K562 (cell line): ENCODE data around the gene SDR42E2. TPM values are rescaled to one million over a fixed set of nuclear protein-coding genes. Genes with fewer than 3 reads are reported as not detected.

Experiments
- BHLHE40 ChIP-seq: IDR thresholded peaks from 2 replicates; pipeline ENCODE4 v1.6.1; 2011; ENCODE audit warnings: low read length, improper control_type of control experiment
- CBFA2T3 ChIP-seq: fragments of 450-650 bp; IDR thresholded peaks from 2 replicates; pipeline ENCODE4 v1.6.1; 2017
- CCAR2 ChIP-seq: fragments of 200-400 bp; formaldehyde crosslinking; IDR thresholded peaks from 2 replicates; pipeline ENCODE4 v1.6.1; 2017; ENCODE audit warnings: mild to moderate bottlenecking, low read depth, low read length
- CREM ChIP-seq: IDR thresholded peaks from 2 replicates; pipeline ENCODE4 v1.6.1; 2014; ENCODE audit warnings: antibody characterized with exemption, low read depth
- CTBP1 ChIP-seq: fragments of 450-650 bp; IDR thresholded peaks from 2 replicates; pipeline ENCODE4 v1.6.1; 2016; ENCODE audit warnings: borderline replicate concordance
- ETV6 ChIP-seq, 3 experiments: fragments of 150-350 bp in 1 of 3; sonication (generic) in 1 of 3; formaldehyde crosslinking in 1 of 3; IDR thresholded peaks; 2 replicates each; pipeline versions ENCODE4 v1.6.1 to v1.8.0; 2014 to 2022; ENCODE audit warnings: borderline replicate concordance in 2 of 3, low read depth in 2 of 3, antibody characterized with exemption in 1 of 3, low read length in 1 of 3, mild to moderate bottlenecking in 1 of 3, missing genetic modification reagents in 1 of 3
- HNRNPUL1 ChIP-seq: fragments of 200-400 bp; formaldehyde crosslinking; IDR thresholded peaks from 2 replicates; pipeline ENCODE4 v1.6.1; 2017; ENCODE audit warnings: low read length
- NFATC3 ChIP-seq: fragments of 450-650 bp; IDR thresholded peaks from 2 replicates; pipeline ENCODE4 v1.6.1; 2017; ENCODE audit warnings: mild to moderate bottlenecking
- PCBP1 ChIP-seq: fragments of 200-400 bp; formaldehyde crosslinking; IDR thresholded peaks from 2 replicates; pipeline ENCODE4 v1.6.1; 2018; ENCODE audit warnings: mild to moderate bottlenecking, low read depth, low read length; ENCODE audit not compliant: poor library complexity, severe bottlenecking
- PHB2 ChIP-seq: fragments of 450-650 bp; IDR thresholded peaks from 2 replicates; pipeline ENCODE4 v1.6.1; 2017; ENCODE audit warnings: low read depth
- PPARD ChIP-seq: fragments of 250-450 bp; sonication (Bioruptor Pico); IDR thresholded peaks from 2 replicates; pipeline ENCODE4 v1.8.0; 2022; ENCODE audit warnings: inconsistent platforms, mild to moderate bottlenecking, moderate library complexity
- SIRT6 ChIP-seq: IDR thresholded peaks from one replicate; pipeline ENCODE4 v1.6.1; 2012; ENCODE audit warnings: low read depth, mild to moderate bottlenecking, control low read depth, inconsistent platforms, low read length, moderate library complexity
- TSC22D4 ChIP-seq: fragments of 450-650 bp; IDR thresholded peaks from 2 replicates; pipeline ENCODE4 v1.6.1; 2016; ENCODE audit warnings: missing genetic modification characterization, missing biosample characterization, control low read depth
- YY1 ChIP-seq, 3 experiments: IDR thresholded peaks; 2 replicates each; pipeline ENCODE4 v1.6.1; 2011; ENCODE audit warnings: low read length in 2 of 3, mild to moderate bottlenecking in 2 of 3, moderate library complexity in 2 of 3, borderline replicate concordance in 1 of 3, control low read depth in 1 of 3, low read depth in 1 of 3; ENCODE audit not compliant: insufficient read depth in 3 of 3, insufficient replicate concordance in 2 of 3, control insufficient read depth in 1 of 3, insufficient read length in 1 of 3; ENCODE audit errors: extremely low read depth in 1 of 3
- ZC3H11A ChIP-seq: IDR thresholded peaks from 2 replicates; pipeline ENCODE4 v1.6.1; 2012; ENCODE audit warnings: low read depth, low read length, improper control_type of control experiment
- ZEB2 ChIP-seq: fragments of 450-650 bp; IDR thresholded peaks from 2 replicates; pipeline ENCODE4 v1.6.1; 2016
- ZNF431 ChIP-seq: sonication (generic); formaldehyde crosslinking; IDR thresholded peaks from 2 replicates; pipeline ENCODE4 v1.8.0; 2022; ENCODE audit warnings: mild to moderate bottlenecking, missing genetic modification reagents
- ZNF57 ChIP-seq: fragments of 450-650 bp; formaldehyde crosslinking; IDR thresholded peaks from 2 replicates; pipeline ENCODE4 v1.4.0; 2020; ENCODE audit warnings: mild to moderate bottlenecking, moderate library complexity
- ZNF75A ChIP-seq: fragments of 450-650 bp; formaldehyde crosslinking; IDR thresholded peaks from 2 replicates; pipeline ENCODE4 v1.4.0; 2020; ENCODE audit warnings: mild to moderate bottlenecking
- polyA plus RNA-seq, 8 experiments: library from polyadenylated mRNA; depleted of rRNA in 4 of 8; stranded (reverse) in 5 of 8; unstranded in 3 of 8; fragments of >200 nt; fragmentation: Nextera tagmentation in 2 of 8; fragmentation: Illumina TruSeq in 1 of 8; extraction: Ambion mirVana in 2 of 8; extraction: Trizol in 1 of 8; gene quantifications; 2 replicates each; pipeline versions ENCODE4 v1.2.1 to v1.2.3, GENCODE V29; 2011 to 2014; ENCODE audit warnings: inconsistent platforms in 1 of 8, missing spikeins in 1 of 8
- total RNA-seq, 7 experiments: library from RNA; depleted of rRNA in 6 of 7; stranded (reverse); fragments of >200 nt in 6 of 7; fragmentation: Illumina TruSeq in 2 of 7; extraction: Trizol in 2 of 7; gene quantifications; 2 replicates each; pipeline versions ENCODE4 v1.2.1 to v1.2.3, GENCODE V29; 2011 to 2021; ENCODE audit warnings: low replicate concordance in 1 of 7
- TF ChIP-seq, protein P1 (sequence below): sonication (generic); formaldehyde crosslinking; IDR thresholded peaks from 2 replicates; pipeline ENCODE4 v1.8.0; 2022; ENCODE audit warnings: mild to moderate bottlenecking, missing genetic modification reagents
- TF ChIP-seq, protein P2 (sequence below), 3 experiments: IDR thresholded peaks in 2 of 3; conservative IDR thresholded peaks in 1 of 3; 2 replicates each; pipeline ENCODE4 v1.5.1; 2011 to 2012; ENCODE audit warnings: low read length in 3 of 3, mild to moderate bottlenecking in 3 of 3, control low read depth in 2 of 3, improper control_type of control experiment in 1 of 3, inconsistent platforms in 1 of 3, low read depth in 1 of 3, mixed read lengths in 1 of 3, moderate library complexity in 1 of 3; ENCODE audit not compliant: insufficient read depth in 2 of 3
- TF ChIP-seq, protein P3 (sequence below): fragments of 450-650 bp; IDR thresholded peaks from 2 replicates; pipeline ENCODE4 v1.6.1; 2016; ENCODE audit warnings: low read depth, mild to moderate bottlenecking, moderate library complexity

Gene SDR42E2
- total and polyA plus RNA-seq, 9 of the 15 experiments (the other 6 are each of a cell fraction or from before 2014, with no cell fraction given), result 0.03 to 0.07 (median 0.04) TPM; not detected in 4

DNA sequence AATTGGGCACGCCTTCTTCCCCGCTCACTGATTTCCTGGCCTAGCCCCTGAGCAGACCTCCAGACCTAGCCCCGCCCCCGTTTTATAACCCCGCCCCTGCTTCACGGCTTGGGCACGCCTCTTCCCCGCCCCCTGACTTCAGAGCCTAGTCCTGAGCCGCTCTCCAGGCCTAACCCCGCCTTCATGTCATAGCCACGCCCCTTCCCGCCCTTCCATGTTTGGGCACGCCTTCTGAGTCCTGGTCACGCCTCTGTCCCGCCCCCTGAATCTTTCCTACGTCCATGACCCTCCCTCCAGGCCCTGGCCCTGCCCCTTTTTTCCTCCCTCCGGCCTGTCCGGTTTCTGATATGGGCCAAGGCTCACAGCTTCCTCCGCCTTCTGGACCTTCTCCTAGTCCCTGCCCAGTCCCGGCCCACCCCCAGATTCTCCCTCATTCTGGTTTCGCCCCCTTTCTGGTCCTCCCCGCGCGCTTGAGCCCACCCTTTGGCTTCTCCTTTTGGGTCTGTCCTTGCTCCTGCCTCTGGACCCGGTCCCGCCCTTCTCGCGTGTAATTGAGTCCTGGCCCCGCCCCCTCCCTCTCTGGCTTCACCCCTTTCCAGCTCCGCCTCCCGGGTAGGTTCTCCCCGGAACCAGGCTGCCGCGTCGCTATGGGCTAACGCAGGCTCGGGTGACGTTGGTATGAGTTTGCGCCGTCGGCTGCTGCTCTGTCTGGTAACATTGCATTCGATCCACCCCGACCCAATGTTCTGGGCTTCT is 28.6 kb downstream of the SDR42E2 start (continued):
- TF ChIP-seq SIRT6, result no peak
- no peak for TF ChIP-seq ZEB2
- TF ChIP-seq PCBP1, result peak; percentile 59
- no peak for TF ChIP-seq ZNF431 (CRISPR knock-in tag)
- peak; percentile 16; the same call in 1 of the 2 replicates for TF ChIP-seq CTBP1
- TF ChIP-seq, protein P1, sequence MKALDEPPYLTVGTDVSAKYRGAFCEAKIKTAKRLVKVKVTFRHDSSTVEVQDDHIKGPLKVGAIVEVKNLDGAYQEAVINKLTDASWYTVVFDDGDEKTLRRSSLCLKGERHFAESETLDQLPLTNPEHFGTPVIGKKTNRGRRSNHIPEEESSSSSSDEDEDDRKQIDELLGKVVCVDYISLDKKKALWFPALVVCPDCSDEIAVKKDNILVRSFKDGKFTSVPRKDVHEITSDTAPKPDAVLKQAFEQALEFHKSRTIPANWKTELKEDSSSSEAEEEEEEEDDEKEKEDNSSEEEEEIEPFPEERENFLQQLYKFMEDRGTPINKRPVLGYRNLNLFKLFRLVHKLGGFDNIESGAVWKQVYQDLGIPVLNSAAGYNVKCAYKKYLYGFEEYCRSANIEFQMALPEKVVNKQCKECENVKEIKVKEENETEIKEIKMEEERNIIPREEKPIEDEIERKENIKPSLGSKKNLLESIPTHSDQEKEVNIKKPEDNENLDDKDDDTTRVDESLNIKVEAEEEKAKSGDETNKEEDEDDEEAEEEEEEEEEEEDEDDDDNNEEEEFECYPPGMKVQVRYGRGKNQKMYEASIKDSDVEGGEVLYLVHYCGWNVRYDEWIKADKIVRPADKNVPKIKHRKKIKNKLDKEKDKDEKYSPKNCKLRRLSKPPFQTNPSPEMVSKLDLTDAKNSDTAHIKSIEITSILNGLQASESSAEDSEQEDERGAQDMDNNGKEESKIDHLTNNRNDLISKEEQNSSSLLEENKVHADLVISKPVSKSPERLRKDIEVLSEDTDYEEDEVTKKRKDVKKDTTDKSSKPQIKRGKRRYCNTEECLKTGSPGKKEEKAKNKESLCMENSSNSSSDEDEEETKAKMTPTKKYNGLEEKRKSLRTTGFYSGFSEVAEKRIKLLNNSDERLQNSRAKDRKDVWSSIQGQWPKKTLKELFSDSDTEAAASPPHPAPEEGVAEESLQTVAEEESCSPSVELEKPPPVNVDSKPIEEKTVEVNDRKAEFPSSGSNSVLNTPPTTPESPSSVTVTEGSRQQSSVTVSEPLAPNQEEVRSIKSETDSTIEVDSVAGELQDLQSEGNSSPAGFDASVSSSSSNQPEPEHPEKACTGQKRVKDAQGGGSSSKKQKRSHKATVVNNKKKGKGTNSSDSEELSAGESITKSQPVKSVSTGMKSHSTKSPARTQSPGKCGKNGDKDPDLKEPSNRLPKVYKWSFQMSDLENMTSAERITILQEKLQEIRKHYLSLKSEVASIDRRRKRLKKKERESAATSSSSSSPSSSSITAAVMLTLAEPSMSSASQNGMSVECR (CRISPR knock-in tag), result peak; percentile 18; the same call in 1 of the 2 replicates
- TF ChIP-seq ZNF57 (CRISPR knock-in tag), result no peak
- no peak for TF ChIP-seq BHLHE40
- TF ChIP-seq PHB2, result no peak; the same call in 1 of the 2 replicates
- no peak for TF ChIP-seq TSC22D4
- TF ChIP-seq, protein P2, sequence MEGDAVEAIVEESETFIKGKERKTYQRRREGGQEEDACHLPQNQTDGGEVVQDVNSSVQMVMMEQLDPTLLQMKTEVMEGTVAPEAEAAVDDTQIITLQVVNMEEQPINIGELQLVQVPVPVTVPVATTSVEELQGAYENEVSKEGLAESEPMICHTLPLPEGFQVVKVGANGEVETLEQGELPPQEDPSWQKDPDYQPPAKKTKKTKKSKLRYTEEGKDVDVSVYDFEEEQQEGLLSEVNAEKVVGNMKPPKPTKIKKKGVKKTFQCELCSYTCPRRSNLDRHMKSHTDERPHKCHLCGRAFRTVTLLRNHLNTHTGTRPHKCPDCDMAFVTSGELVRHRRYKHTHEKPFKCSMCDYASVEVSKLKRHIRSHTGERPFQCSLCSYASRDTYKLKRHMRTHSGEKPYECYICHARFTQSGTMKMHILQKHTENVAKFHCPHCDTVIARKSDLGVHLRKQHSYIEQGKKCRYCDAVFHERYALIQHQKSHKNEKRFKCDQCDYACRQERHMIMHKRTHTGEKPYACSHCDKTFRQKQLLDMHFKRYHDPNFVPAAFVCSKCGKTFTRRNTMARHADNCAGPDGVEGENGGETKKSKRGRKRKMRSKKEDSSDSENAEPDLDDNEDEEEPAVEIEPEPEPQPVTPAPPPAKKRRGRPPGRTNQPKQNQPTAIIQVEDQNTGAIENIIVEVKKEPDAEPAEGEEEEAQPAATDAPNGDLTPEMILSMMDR (IDR thresholded peaks at IDR 0.05 in 2 of 3, conservative IDR thresholded peaks at IDR 0.05 in 1 of 3; ENCODE audit: insufficient read depth in 2 of 3, low read depth in 1 of 3, low read length in 3 of 3), result 0 out of 6 replicates have a peak, but pooled peaks of 1 of the 3 experiments have one; percentile 2
- TF ChIP-seq PPARD (CRISPR knock-in tag), result no peak
- no peak for TF ChIP-seq NFATC3
- no peak for TF ChIP-seq CBFA2T3
- TF ChIP-seq, protein P3, sequence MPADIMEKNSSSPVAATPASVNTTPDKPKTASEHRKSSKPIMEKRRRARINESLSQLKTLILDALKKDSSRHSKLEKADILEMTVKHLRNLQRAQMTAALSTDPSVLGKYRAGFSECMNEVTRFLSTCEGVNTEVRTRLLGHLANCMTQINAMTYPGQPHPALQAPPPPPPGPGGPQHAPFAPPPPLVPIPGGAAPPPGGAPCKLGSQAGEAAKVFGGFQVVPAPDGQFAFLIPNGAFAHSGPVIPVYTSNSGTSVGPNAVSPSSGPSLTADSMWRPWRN, result no peak
- TF ChIP-seq YY1 (IDR thresholded peaks at IDR 0.05; ENCODE audit: borderline replicate concordance in 1 of 3, control insufficient read depth in 1 of 3, extremely low read depth in 1 of 3, insufficient read depth in 3 of 3, insufficient read length in 1 of 3, insufficient replicate concordance in 2 of 3, low read depth in 1 of 3, low read length in 2 of 3), result peak in 1 of 3 experiments; percentile 18
- TF ChIP-seq CREM, result peak; percentile 93
- no peak for TF ChIP-seq ZC3H11A
- no peak for TF ChIP-seq ZNF75A (CRISPR knock-in tag)
- no peak for TF ChIP-seq ETV6 (IDR thresholded peaks at IDR 0.05; ENCODE audit: borderline replicate concordance in 1 of 2, low read depth in 2 of 2, low read length in 1 of 2)
- TF ChIP-seq ETV6 (CRISPR knock-in tag; IDR thresholded peaks at IDR 0.05; ENCODE audit: borderline replicate concordance), result no peak
- TF ChIP-seq CCAR2, result no peak
- no peak for TF ChIP-seq HNRNPUL1
